Bronchial epithelial cell (primary cell): ENCODE results near the gene CPNE4. TPM values are rescaled to one million over a fixed set of nuclear protein-coding genes. Genes with fewer than 3 reads are reported as not detected.
A peak's percentile ranks its signal among the peaks of the same experiment; 100 is the strongest.

Source experiments
- DNase-seq: peaks from one replicate; pipeline ENCODE4 v3.0.0-alpha.2; 2010; ENCODE audit warnings: low read depth
- FAIRE-seq: peaks from 2 replicates; lab custom pipeline; 2011; peaks lifted over from hg19 to GRCh38; lab: Jason Lieb, UNC
- H3K27me3 ChIP-seq: 2 replicates; pipeline ENCODE4 v1.5.1; 2011; ENCODE audit warnings: low read length; ENCODE audit not compliant: control insufficient read depth, insufficient read depth
- H3K36me3 ChIP-seq: 2 replicates; pipeline ENCODE4 v1.5.1; 2011; ENCODE audit warnings: low read length; ENCODE audit not compliant: control insufficient read depth, insufficient read depth
- H3K4me3 ChIP-seq: 2 replicates; pipeline ENCODE4 v1.5.1; 2011; ENCODE audit warnings: mild to moderate bottlenecking, low read depth, low read length, control low read depth
- total RNA-seq: library from RNA; depleted of rRNA; stranded (reverse); fragments of >200 nt; gene quantifications from 2 replicates; pipeline ENCODE4 v1.2.1, GENCODE V29; 2014
- TF ChIP-seq, protein P1 (sequence below): IDR thresholded peaks from 2 replicates; pipeline ENCODE4 v1.5.1; 2011; ENCODE audit warnings: mild to moderate bottlenecking, moderate library complexity, low read length, control low read depth, inconsistent platforms; ENCODE audit not compliant: insufficient read depth, severe bottlenecking

CPNE4 gene
- total RNA-seq, 1 donor from 2014 or later = under 0.01 TPM

DNA sequence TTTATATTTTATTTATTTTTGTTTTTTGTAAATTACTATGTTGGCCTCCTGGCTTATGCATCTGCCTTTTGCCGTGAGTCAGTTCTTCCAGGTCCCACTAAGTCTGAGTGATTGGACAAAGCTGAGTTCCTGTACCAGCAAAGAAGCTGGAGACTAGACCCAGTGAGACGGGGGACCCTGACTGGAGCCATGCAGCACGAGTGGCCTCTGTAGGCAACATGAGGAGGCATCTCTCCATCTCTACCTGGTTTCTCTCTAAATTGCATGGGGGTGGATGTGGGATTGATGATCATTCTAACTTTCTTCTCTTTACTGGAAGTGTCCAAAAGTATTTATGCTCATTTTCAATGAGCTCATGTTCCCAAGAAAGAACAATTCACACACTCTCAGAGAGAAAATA, 376.7 kb downstream of the CPNE4 start:
- Histone ChIP-seq H3K36me3 (no peaks in the 10 kb centered on the region), H3K27me3 (no peaks in the 10 kb centered on the region), H3K4me3 (no peak overlapping the region)
- no peak for FAIRE-seq
- DNase-seq = no peak
- TF ChIP-seq, protein P1, sequence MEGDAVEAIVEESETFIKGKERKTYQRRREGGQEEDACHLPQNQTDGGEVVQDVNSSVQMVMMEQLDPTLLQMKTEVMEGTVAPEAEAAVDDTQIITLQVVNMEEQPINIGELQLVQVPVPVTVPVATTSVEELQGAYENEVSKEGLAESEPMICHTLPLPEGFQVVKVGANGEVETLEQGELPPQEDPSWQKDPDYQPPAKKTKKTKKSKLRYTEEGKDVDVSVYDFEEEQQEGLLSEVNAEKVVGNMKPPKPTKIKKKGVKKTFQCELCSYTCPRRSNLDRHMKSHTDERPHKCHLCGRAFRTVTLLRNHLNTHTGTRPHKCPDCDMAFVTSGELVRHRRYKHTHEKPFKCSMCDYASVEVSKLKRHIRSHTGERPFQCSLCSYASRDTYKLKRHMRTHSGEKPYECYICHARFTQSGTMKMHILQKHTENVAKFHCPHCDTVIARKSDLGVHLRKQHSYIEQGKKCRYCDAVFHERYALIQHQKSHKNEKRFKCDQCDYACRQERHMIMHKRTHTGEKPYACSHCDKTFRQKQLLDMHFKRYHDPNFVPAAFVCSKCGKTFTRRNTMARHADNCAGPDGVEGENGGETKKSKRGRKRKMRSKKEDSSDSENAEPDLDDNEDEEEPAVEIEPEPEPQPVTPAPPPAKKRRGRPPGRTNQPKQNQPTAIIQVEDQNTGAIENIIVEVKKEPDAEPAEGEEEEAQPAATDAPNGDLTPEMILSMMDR = no peak

DNA sequence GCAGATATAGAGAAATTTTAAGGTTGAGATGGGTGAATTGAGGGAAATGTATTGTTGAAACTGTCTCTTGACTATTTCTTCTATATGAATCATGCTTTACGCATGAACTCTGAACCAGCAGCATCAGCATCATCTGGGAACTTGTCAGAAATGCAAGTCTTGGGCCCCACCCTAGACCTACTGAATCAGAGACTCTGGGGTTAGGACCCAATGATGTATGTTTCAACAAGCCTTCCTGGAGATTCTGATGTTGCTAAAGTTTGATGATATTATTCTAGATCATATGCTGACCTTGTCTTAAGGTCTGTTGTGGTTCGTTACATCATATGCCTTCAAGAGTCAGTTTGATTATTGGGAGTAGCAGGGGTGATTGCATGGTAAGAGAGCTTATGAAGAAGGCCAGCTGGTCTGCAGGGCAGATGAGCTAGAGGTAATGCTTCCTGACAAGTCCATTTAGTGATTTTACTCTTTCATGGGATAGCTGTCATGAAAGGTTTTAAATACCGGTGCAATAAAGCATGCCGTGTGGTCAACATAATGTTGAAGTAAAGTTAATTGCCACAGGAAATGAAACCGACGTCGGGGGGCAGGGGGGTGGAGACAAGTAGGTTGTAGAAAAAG, 379.6 kb downstream of the CPNE4 start:
- FAIRE-seq (no peak), DNase-seq (peak; percentile 63)
- H3K27me3 ChIP-seq = no peaks in the 10 kb centered on the region
- H3K4me3 ChIP-seq = no peak overlapping the region
- H3K36me3 ChIP-seq = no peaks in the 10 kb centered on the region
- TF ChIP-seq, protein P1 = no peak

DNA sequence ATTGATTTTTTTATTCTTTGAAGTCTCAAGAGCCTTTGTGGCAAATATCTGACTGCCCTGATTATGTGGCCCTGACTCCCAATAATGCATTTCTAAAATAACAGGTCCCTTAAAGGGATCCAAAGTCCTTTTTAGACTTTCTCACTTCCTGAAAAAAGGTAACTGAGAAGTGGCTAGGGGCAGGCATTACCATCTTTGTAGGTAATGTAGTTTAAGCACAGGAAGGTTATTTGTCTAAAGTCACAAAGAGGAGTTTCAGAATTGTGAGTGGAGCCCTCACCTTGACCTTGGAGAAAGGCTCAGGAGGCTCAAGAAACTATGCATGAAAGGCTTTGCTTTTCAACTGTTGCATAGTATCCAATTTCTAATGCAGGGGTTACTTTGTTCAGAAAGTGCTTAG, 389.2 kb downstream of the CPNE4 start:
- TF ChIP-seq, protein P1 = no peak
- FAIRE-seq (no peak), DNase-seq (no peak)
- Histone ChIP-seq H3K36me3 (no peaks in the 10 kb centered on the region), H3K4me3 (no peak overlapping the region), H3K27me3 (no peaks in the 10 kb centered on the region)

DNA sequence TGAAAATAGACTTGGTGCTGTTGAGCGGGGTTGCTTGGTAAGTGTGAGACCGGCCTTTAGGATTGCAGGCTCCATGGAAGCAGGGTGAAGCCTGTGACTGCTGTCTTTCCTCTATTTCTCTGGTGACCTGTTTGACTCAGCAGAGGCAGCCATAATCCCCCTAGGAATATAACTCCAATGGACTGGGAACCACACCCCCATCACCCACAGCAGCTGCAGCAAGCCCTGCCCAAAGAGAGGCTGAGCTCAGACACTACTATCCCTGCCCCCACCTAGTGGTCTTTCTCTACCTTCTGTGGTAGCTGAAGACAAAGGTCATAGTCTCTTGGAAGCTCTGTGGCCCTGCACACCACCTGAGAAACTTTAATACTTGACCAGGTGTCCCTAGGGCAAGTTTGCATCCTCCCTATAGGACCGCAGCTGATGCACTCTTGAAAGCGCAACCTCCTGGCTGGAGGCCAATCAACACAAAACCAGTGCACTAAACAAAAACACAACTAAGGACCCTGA, 398.5 kb downstream of the CPNE4 start:
- peak; percentile 36 for FAIRE-seq
- TF ChIP-seq, protein P1 = no peak
- no peak for DNase-seq
- Histone ChIP-seq H3K27me3 (no peaks in the 10 kb centered on the region), H3K4me3 (no peak overlapping the region), H3K36me3 (no peaks in the 10 kb centered on the region)

DNA sequence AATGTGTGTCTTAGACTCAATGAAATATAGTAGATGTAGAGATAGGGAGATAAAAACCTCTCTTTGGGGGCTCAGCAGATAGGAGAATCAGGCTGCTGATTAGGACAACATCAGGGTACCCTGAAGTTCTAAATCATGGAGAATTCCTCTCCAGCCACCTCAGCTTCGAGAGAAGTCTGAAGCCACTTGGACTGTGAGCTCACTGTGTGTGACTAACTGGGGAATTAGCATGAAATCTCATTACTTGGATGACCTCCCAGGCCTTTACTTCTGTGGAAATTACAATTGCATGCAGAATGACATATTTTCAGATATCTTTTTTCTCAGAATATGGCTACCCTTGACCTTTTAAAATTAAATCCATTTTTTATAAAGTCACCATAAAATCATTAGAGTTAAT, 404.0 kb downstream of the CPNE4 start:
- Histone ChIP-seq H3K27me3 (no peaks in the 10 kb centered on the region), H3K36me3 (no peaks in the 10 kb centered on the region), H3K4me3 (no peak overlapping the region)
- FAIRE-seq (no peak), DNase-seq (no peak)
- TF ChIP-seq, protein P1 = no peak

DNA sequence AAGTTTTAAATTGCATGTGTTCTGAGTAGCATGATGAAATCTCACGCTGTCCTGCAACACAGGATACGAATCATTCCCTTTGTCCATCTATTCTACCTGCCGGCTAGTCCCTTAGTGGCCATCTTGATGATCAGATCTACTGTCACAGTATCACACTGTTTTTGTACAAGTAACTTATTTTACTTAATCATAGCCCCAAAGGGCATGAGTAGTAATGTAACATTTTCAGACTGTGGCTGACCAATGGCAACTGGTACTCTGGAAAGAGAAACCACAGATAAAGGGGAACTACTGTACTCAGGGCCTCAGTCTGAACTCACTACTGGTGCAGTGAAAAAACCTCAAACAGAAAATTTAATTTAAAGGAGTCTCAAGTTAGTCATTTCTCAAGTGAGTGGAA, 404.7 kb downstream of the CPNE4 start:
- no peak for FAIRE-seq
- TF ChIP-seq, protein P1 = no peak
- no peaks in the 10 kb centered on the region for H3K27me3 ChIP-seq

More for the DNA sequence above, 404.7 kb downstream of the CPNE4 start:
- peak; percentile 27 for DNase-seq
- Histone ChIP-seq H3K4me3 (no peak overlapping the region), H3K36me3 (no peaks in the 10 kb centered on the region)
